K562 (cell line): ENCODE results near the gene SHISAL1. TPM values are rescaled to one million over a fixed set of nuclear protein-coding genes. Genes with fewer than 3 reads are reported as not detected.

Experiments
- ATAC-seq: fragments of 200-7000 bp; cut with Tn5 transposase; 3 replicates; pipeline ENCODE4 v1.9.1; 2020; ENCODE audit warnings: moderate library complexity
- BruUV-seq: library from RNA; stranded (reverse); fragments of 400-500 nt; replicated peaks from 2 replicates; lab custom pipeline; 2021; lab: Mats Ljungman, UMichigan
- CTCF ChIA-PET: fragments of 300-600 bp; formaldehyde crosslinking; extraction: SDS; loops from one replicate; lab custom pipeline; 2021; ENCODE audit warnings: low intra/inter-chr PET ratio; lab: Yijun Ruan, JAX
- POLR2A ChIA-PET: fragments of 300-600, 350-650 bp; sonication (Branson Sonifier 250); formaldehyde crosslinking; extraction: SDS; loops from one replicate; lab custom pipeline; 2021; ENCODE audit warnings: antibody characterized with exemption, inconsistent platforms; lab: Yijun Ruan, JAX
- DNase-seq, 4 experiments: peaks; one replicate each; pipeline versions ENCODE4 v3.0.0 to v3.0.0-alpha.2; 2011 to 2018; ENCODE audit warnings: low spot score in 3 of 4, mixed read lengths in 3 of 4; ENCODE audit errors: extremely low read depth in 1 of 4
- FAIRE-seq: peaks from 2 replicates; lab custom pipeline; 2011; peaks lifted over from hg19 to GRCh38; lab: Jason Lieb, UNC
- H2AFZ ChIP-seq: 2 replicates; pipeline ENCODE4 v1.6.0; 2011; ENCODE audit warnings: low read depth, low read length, control low read depth, inconsistent platforms
- H3K27ac ChIP-seq: fragments of 200-600 bp; 3 replicates; pipeline ENCODE4 v1.8.0; 2011; ENCODE audit warnings: low read depth, mild to moderate bottlenecking, control low read depth, inconsistent platforms, low read length, moderate library complexity, mixed read lengths; ENCODE audit errors: extremely low read depth
- H3K27me3 ChIP-seq, 2 experiments: fragments of 300-600 bp in 1 of 2; 2 replicates in 1 of 2; 3 replicates in 1 of 2; pipeline versions ENCODE4 v1.6.0 to v1.8.0; 2011; ENCODE audit warnings: inconsistent platforms in 2 of 2, low read length in 2 of 2, mild to moderate bottlenecking in 1 of 2, mixed read lengths in 1 of 2, moderate library complexity in 1 of 2; ENCODE audit not compliant: control insufficient read depth in 2 of 2, insufficient read depth in 2 of 2
- H3K36me3 ChIP-seq: fragments of 300-600 bp; 3 replicates; pipeline ENCODE4 v1.8.0; 2011; ENCODE audit warnings: mild to moderate bottlenecking, low read length, inconsistent platforms; ENCODE audit not compliant: control insufficient read depth, insufficient read depth
- H3K4me1 ChIP-seq, 2 experiments: fragments of 200-600 bp in 1 of 2; replicated peaks in 1 of 2; 2 replicates in 1 of 2; 3 replicates in 1 of 2; pipeline versions ENCODE4 v1.5.1 to v1.8.0; 2011; ENCODE audit warnings: inconsistent platforms in 2 of 2, low read length in 2 of 2, mild to moderate bottlenecking in 1 of 2, mixed read lengths in 1 of 2, moderate library complexity in 1 of 2; ENCODE audit not compliant: control insufficient read depth in 2 of 2, insufficient read depth in 2 of 2
- H3K4me2 ChIP-seq: 2 replicates; pipeline ENCODE4 v1.6.1; 2011; ENCODE audit warnings: low read length, control low read depth, inconsistent platforms, mixed read lengths; ENCODE audit not compliant: insufficient read depth
- H3K4me3 ChIP-seq: fragments of 200-600 bp; sonication (generic), shearing (Covaris generic); 2 replicates; pipeline ENCODE4 v1.5.1; 2016; ENCODE audit warnings: control low read depth, inconsistent platforms
- H3K79me2 ChIP-seq: fragments of 200-600 bp; 3 replicates; pipeline ENCODE4 v1.8.0; 2011; ENCODE audit warnings: low read length, inconsistent platforms; ENCODE audit not compliant: control insufficient read depth, insufficient read depth
- H3K9ac ChIP-seq, 2 experiments: 2 replicates each; pipeline versions ENCODE4 v1.6.0 to v1.6.1; 2011; ENCODE audit warnings: low read depth in 2 of 2, low read length in 2 of 2, control low read depth in 1 of 2, inconsistent platforms in 1 of 2, mild to moderate bottlenecking in 1 of 2, mixed read lengths in 1 of 2; ENCODE audit not compliant: insufficient read depth in 1 of 2
- H3K9me1 ChIP-seq: one replicate; pipeline ENCODE4 v1.6.0; 2011; ENCODE audit warnings: inconsistent platforms, mild to moderate bottlenecking, low read length, moderate library complexity; ENCODE audit not compliant: control insufficient read depth, insufficient read depth
- H3K9me3 ChIP-seq: replicated peaks from 2 replicates; pipeline ENCODE4 v1.5.1; 2011; ENCODE audit warnings: low read depth, low read length, inconsistent platforms; ENCODE audit not compliant: control insufficient read depth, insufficient read depth
- H4K20me1 ChIP-seq: replicated peaks from 2 replicates; pipeline ENCODE4 v1.6.1; 2011; ENCODE audit warnings: low read length, inconsistent platforms, mixed read lengths; ENCODE audit not compliant: control insufficient read depth, insufficient read depth
- BRF2 ChIP-seq: IDR thresholded peaks from 3 replicates; pipeline ENCODE4 v1.6.1; 2011; ENCODE audit warnings: borderline replicate concordance, mild to moderate bottlenecking; ENCODE audit not compliant: insufficient read length, insufficient read depth
- CREB1 ChIP-seq, 2 experiments: sonication (generic) in 1 of 2; formaldehyde crosslinking in 1 of 2; IDR thresholded peaks; 2 replicates each; pipeline versions ENCODE4 v1.6.1 to v1.8.0; 2012 to 2022; ENCODE audit warnings: inconsistent platforms in 1 of 2, mild to moderate bottlenecking in 1 of 2, missing genetic modification reagents in 1 of 2, moderate library complexity in 1 of 2
- KLF16 ChIP-seq: IDR thresholded peaks from 2 replicates; pipeline ENCODE4 v1.6.1; 2016; ENCODE audit warnings: antibody characterized with exemption
- NCOA4 ChIP-seq: fragments of 450-650 bp; IDR thresholded peaks from 2 replicates; pipeline ENCODE4 v1.6.1; 2018; ENCODE audit warnings: mild to moderate bottlenecking; ENCODE audit not compliant: partially characterized antibody
- RBM34 ChIP-seq: fragments of 200-400 bp; formaldehyde crosslinking; IDR thresholded peaks from 2 replicates; pipeline ENCODE4 v1.6.1; 2018; ENCODE audit warnings: low read length, borderline replicate concordance; ENCODE audit not compliant: insufficient read depth
- SAFB2 ChIP-seq: fragments of 200-400 bp; formaldehyde crosslinking; IDR thresholded peaks from 2 replicates; pipeline ENCODE4 v1.6.1; 2018; ENCODE audit warnings: borderline replicate concordance, low read length, low read depth, moderate library complexity; ENCODE audit not compliant: severe bottlenecking
- SLC30A9 ChIP-seq: fragments of 250-450 bp; sonication (Bioruptor Pico); IDR thresholded peaks from 2 replicates; pipeline ENCODE4 v1.8.0; 2022; ENCODE audit warnings: mild to moderate bottlenecking, moderate library complexity
- SREBF2 ChIP-seq: sonication (generic); formaldehyde crosslinking; IDR thresholded peaks from 2 replicates; pipeline ENCODE4 v1.4.0; 2020; ENCODE audit warnings: mild to moderate bottlenecking, missing genetic modification reagents
- TBP ChIP-seq: optimal IDR thresholded peaks from 2 replicates; pipeline ENCODE3; 2011; ENCODE audit warnings: low read depth, low read length, improper control_type of control experiment
- ZNF398 ChIP-seq: fragments of 250-450 bp; sonication (Bioruptor Pico); IDR thresholded peaks from 2 replicates; pipeline ENCODE4 v1.8.0; 2021; ENCODE audit warnings: moderate library complexity, mild to moderate bottlenecking, inconsistent platforms
- WGBS: fragments of 100-300 bp; shearing (Covaris generic); methylation state at CpG from one replicate; pipeline ENCODE4 v1.1.6; 2016; ENCODE audit warnings: low coverage, mixed read lengths; ENCODE audit not compliant: insufficient coverage; ENCODE audit errors: missing lambda C conversion rate; 5-methylcytosine and 5-hydroxymethylcytosine counted together
- in situ Hi-C: fragments of 300-500 bp; cut with MboI; formaldehyde crosslinking; loops from 4 replicates; pipeline ENCODE4 v1.15.0; 2018; ENCODE audit warnings: inconsistent platforms, mixed read lengths
- intact Hi-C: fragments of 100-400 bp; cut with micrococcal nuclease; formaldehyde crosslinking; loops from 2 replicates; pipeline ENCODE4 v1.14.2; 2022
- polyA plus RNA-seq, 8 experiments: library from polyadenylated mRNA; depleted of rRNA in 4 of 8; stranded (reverse) in 5 of 8; unstranded in 3 of 8; fragments of >200 nt; fragmentation: Nextera tagmentation in 2 of 8; fragmentation: Illumina TruSeq in 1 of 8; extraction: Ambion mirVana in 2 of 8; extraction: Trizol in 1 of 8; gene quantifications; 2 replicates each; pipeline versions ENCODE4 v1.2.1 to v1.2.3, GENCODE V29; 2011 to 2014; ENCODE audit warnings: inconsistent platforms in 1 of 8, missing spikeins in 1 of 8
- total RNA-seq, 7 experiments: library from RNA; depleted of rRNA in 6 of 7; stranded (reverse); fragments of >200 nt in 6 of 7; fragmentation: Illumina TruSeq in 2 of 7; extraction: Trizol in 2 of 7; gene quantifications; 2 replicates each; pipeline versions ENCODE4 v1.2.1 to v1.2.3, GENCODE V29; 2011 to 2021; ENCODE audit warnings: low replicate concordance in 1 of 7

The SHISAL1 gene
- total and polyA plus RNA-seq, 9 of the 15 experiments (the other 6 are each of a cell fraction or from before 2014, with no cell fraction given): not detected

GRCh38 chr22:44335066-44335839 is 22.5 kb upstream of the SHISAL1 start:
- H3K36me3 ChIP-seq: no peaks in the 10 kb centered on the region
- no peaks in the 10 kb centered on the region; a peak in 1 of 5 replicates for H3K4me1 ChIP-seq
- no peaks in the 10 kb centered on the region for H4K20me1 ChIP-seq
- ATAC-seq: no peak
- no peaks in the 10 kb centered on the region for H3K9me1 ChIP-seq
- H3K27me3 ChIP-seq: peaks cover 0 to 2% of the 10 kb centered on the region in 2 experiments; a peak in 1 of 5 replicates
- H3K79me2 ChIP-seq: no peaks in the 10 kb centered on the region
- H3K4me3 ChIP-seq: no peak overlapping the region
- H3K9ac ChIP-seq: no peak overlapping the region
- ChIA-PET CTCF (no interaction called here), POLR2A (no interaction called here)
- no peak for FAIRE-seq
- BruUV-seq: no TSS peak
- no peak for DNase-seq
- no peak overlapping the region for H3K27ac ChIP-seq
- WGBS: 43% methylated on average over 5 of the region's 9 CpGs
- intact Hi-C loops (no loop called here), in situ Hi-C loops (no loop called here)
- no peak overlapping the region for H2AFZ ChIP-seq
- H3K4me2 ChIP-seq: no peak overlapping the region
- no peaks in the 10 kb centered on the region for H3K9me3 ChIP-seq
- TF ChIP-seq ZNF398 (CRISPR knock-in tag) (no peak), CREB1 (IDR thresholded peaks at IDR 0.05) (no peak), CREB1 (CRISPR knock-in tag; IDR thresholded peaks at IDR 0.05) (no peak), SREBF2 (CRISPR knock-in tag) (no peak), TBP (no peak), KLF16 (no peak), BRF2 (no peak), SAFB2 (no peak), RBM34 (no peak), SLC30A9 (no peak), NCOA4 (no peak)
